ENCODE data around the gene SLC31A1.

DNA sequence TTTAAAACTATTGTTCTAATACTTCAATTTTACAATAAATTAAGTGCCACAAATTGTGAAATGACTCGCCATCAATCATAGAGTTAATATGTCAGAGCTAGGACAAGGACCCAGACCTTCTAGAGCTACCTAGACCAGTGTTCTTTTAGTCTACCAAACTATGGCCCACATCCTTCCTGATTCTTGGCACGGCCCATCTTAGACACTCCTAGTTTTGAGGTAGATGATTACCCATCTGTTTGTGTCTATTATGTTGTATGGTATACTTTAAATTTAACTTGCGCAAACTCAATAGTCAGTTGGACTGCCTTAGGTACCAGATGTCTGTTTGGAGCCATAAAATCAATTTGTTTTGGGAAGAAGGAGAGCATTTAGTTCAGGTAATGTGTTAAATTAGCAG lies 36.5 kb downstream of the SLC31A1 start:
- TF ChIP-seq, protein P1, sequence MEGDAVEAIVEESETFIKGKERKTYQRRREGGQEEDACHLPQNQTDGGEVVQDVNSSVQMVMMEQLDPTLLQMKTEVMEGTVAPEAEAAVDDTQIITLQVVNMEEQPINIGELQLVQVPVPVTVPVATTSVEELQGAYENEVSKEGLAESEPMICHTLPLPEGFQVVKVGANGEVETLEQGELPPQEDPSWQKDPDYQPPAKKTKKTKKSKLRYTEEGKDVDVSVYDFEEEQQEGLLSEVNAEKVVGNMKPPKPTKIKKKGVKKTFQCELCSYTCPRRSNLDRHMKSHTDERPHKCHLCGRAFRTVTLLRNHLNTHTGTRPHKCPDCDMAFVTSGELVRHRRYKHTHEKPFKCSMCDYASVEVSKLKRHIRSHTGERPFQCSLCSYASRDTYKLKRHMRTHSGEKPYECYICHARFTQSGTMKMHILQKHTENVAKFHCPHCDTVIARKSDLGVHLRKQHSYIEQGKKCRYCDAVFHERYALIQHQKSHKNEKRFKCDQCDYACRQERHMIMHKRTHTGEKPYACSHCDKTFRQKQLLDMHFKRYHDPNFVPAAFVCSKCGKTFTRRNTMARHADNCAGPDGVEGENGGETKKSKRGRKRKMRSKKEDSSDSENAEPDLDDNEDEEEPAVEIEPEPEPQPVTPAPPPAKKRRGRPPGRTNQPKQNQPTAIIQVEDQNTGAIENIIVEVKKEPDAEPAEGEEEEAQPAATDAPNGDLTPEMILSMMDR (IDR thresholded peaks at IDR 0.05; ENCODE audit: low read depth, low read length, poor library complexity, severe bottlenecking), result no peak
- no peak for TF ChIP-seq EZH2phosphoT487 (IDR thresholded peaks at IDR 0.05; ENCODE audit: borderline replicate concordance, low read length)

All from DOHH2 (cell line).